Mesenchymal stem cell (in vitro differentiated cells and primary cell): ENCODE results near the gene DTNBP1.

Experiments used
- DNase-seq: peaks from one replicate; pipeline ENCODE4 v3.0.0-alpha.2; 2013
- H2AFZ ChIP-seq: one replicate; pipeline ENCODE4 v1.6.1; 2013; ENCODE audit warnings: low read depth, mild to moderate bottlenecking, control low read depth, inconsistent platforms, low read length, moderate library complexity
- H2AK5ac ChIP-seq: 2 replicates; pipeline ENCODE4 v1.6.1; 2013; ENCODE audit warnings: low read length, moderate library complexity, mild to moderate bottlenecking, inconsistent platforms; ENCODE audit not compliant: severe bottlenecking
- H2BK120ac ChIP-seq: one replicate; pipeline ENCODE4 v1.6.1; 2013; ENCODE audit warnings: low read depth, mild to moderate bottlenecking, inconsistent platforms, low read length, moderate library complexity
- H2BK12ac ChIP-seq, 2 experiments: one replicate each; pipeline ENCODE4 v1.6.1; 2013; ENCODE audit warnings: inconsistent platforms in 2 of 2, low read length in 2 of 2, mild to moderate bottlenecking in 2 of 2, moderate library complexity in 2 of 2, control low read depth in 1 of 2
- H2BK15ac ChIP-seq: one replicate; pipeline ENCODE4 v1.6.1; 2013; ENCODE audit warnings: mild to moderate bottlenecking, low read depth, inconsistent platforms; ENCODE audit not compliant: poor library complexity, severe bottlenecking
- H2BK5ac ChIP-seq: 2 replicates; pipeline ENCODE4 v1.6.1; 2013; ENCODE audit warnings: low read depth, mild to moderate bottlenecking, low read length, control low read depth, inconsistent platforms; ENCODE audit not compliant: poor library complexity, severe bottlenecking
- H3K14ac ChIP-seq, 2 experiments: one replicate each; pipeline ENCODE4 v1.6.1; 2013; ENCODE audit warnings: inconsistent platforms in 2 of 2, low read length in 2 of 2, control low read depth in 1 of 2, mild to moderate bottlenecking in 1 of 2, moderate library complexity in 1 of 2
- H3K18ac ChIP-seq, 2 experiments: one replicate each; pipeline ENCODE4 v1.6.1; 2013; ENCODE audit warnings: inconsistent platforms in 2 of 2, low read length in 2 of 2, control low read depth in 1 of 2, low read depth in 1 of 2, mild to moderate bottlenecking in 1 of 2
- H3K23ac ChIP-seq, 2 experiments: one replicate each; pipeline ENCODE4 v1.6.1; 2013; ENCODE audit warnings: inconsistent platforms in 2 of 2, low read length in 2 of 2, mild to moderate bottlenecking in 2 of 2, moderate library complexity in 2 of 2, control low read depth in 1 of 2
- H3K27ac ChIP-seq: 2 replicates; pipeline ENCODE4 v1.5.1; 2013; ENCODE audit warnings: mild to moderate bottlenecking, moderate library complexity, low read length, control low read depth, inconsistent platforms; ENCODE audit not compliant: poor library complexity, severe bottlenecking
- H3K27me3 ChIP-seq, 2 experiments: 2 replicates each; pipeline versions ENCODE4 v1.6.1 to v1.7.0; 2013; ENCODE audit warnings: low read length in 2 of 2, mild to moderate bottlenecking in 2 of 2, moderate library complexity in 2 of 2, control low read depth in 1 of 2, inconsistent platforms in 1 of 2; ENCODE audit not compliant: control insufficient read depth in 1 of 2, insufficient read depth in 1 of 2
- H3K36me3 ChIP-seq, 2 experiments: 2 replicates each; pipeline versions ENCODE4 v1.6.1 to v1.7.0; 2013; ENCODE audit warnings: low read length in 2 of 2, control low read depth in 1 of 2, inconsistent platforms in 1 of 2, low read depth in 1 of 2, mild to moderate bottlenecking in 1 of 2; ENCODE audit not compliant: insufficient read depth in 2 of 2, control insufficient read depth in 1 of 2
- H3K4ac ChIP-seq, 2 experiments: one replicate each; pipeline ENCODE4 v1.6.1; 2013; ENCODE audit warnings: inconsistent platforms in 2 of 2, low read length in 2 of 2, mild to moderate bottlenecking in 2 of 2, moderate library complexity in 2 of 2, control low read depth in 1 of 2, low read depth in 1 of 2
- H3K4me1 ChIP-seq: 2 replicates; pipeline ENCODE4 v1.6.1; 2013; ENCODE audit warnings: low read depth, low read length, control low read depth; ENCODE audit not compliant: control insufficient read depth, insufficient read depth
- H3K4me2 ChIP-seq: 2 replicates; pipeline ENCODE4 v1.6.1; 2013; ENCODE audit warnings: low read length, mild to moderate bottlenecking, inconsistent platforms; ENCODE audit not compliant: poor library complexity, severe bottlenecking
- H3K4me3 ChIP-seq, 2 experiments: 2 replicates each; pipeline versions ENCODE4 v1.5.1 to v1.7.0; 2013; ENCODE audit warnings: low read length in 2 of 2, mild to moderate bottlenecking in 2 of 2, control low read depth in 1 of 2, low read depth in 1 of 2; ENCODE audit not compliant: insufficient read depth in 1 of 2
- H3K79me1 ChIP-seq: replicated peaks from 2 replicates; pipeline ENCODE4 v1.6.1; 2013; ENCODE audit warnings: mild to moderate bottlenecking, control low read depth, low read length, inconsistent platforms; ENCODE audit not compliant: poor library complexity, severe bottlenecking
- H3K9ac ChIP-seq: 2 replicates; pipeline ENCODE4 v1.7.0; 2013; ENCODE audit warnings: mild to moderate bottlenecking, low read length, moderate library complexity
- H3K9me3 ChIP-seq: 2 replicates; pipeline ENCODE4 v1.7.0; 2013; ENCODE audit warnings: mild to moderate bottlenecking, low read length; ENCODE audit not compliant: control insufficient read depth
- H4K8ac ChIP-seq: one replicate; pipeline ENCODE4 v1.6.1; 2013; ENCODE audit warnings: inconsistent platforms, mild to moderate bottlenecking, low read length, moderate library complexity
- H4K91ac ChIP-seq: one replicate; pipeline ENCODE4 v1.6.1; 2013; ENCODE audit warnings: mild to moderate bottlenecking, low read length, inconsistent platforms
- WGBS: methylation state at CpG from one replicate; pipeline ENCODE4 v1.1.7; 2013; ENCODE audit warnings: mixed read lengths; 5-methylcytosine and 5-hydroxymethylcytosine counted together

The DTNBP1 gene

DNA sequence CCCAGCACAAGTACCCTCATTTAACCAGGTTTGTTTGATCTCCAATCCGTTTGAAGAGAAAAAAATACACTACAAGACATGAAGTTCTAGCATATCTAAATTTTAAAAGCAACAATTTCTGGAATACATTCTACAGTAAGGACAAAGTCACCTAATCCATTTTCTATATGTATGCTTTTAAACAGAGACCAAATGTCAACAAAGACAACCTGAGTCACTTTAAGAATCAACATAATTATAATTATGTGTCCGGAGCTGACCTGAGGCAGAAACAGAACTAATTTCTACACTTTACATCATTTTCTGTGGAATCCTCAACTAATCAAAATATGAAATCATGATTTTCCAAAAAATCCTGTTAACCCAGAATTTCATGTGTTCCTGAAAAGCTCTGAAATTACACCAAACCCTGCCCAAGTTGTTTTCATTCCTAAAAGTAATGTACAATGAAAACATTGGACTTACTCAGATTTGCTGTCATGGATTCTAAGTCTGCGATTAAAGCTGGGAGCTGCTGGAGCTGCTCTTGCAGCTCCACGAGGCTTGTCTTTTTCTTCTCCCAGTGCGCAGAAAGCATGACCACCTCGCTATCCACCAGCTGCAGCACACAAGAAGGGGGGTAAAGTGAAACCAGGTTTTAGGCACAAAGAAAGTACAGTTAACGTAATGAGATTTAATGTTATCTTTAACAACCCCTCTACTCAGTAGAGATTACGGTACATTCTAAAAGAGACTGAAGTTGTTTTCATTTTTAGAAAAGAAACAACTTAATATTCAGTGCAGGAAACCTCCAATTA, 35.8 kb downstream of the DTNBP1 start:
- Histone ChIP-seq H3K4ac (no peak overlapping the region), H3K14ac (no peak overlapping the region), H3K18ac (no peak overlapping the region), H3K9me3 (no peaks in the 10 kb centered on the region), H3K4me3 (peak overlapping the region in 1 of 2 experiments; percentile 36), H3K4me2 (no peak overlapping the region), H3K36me3 (peaks cover 3 to 18% of the 10 kb centered on the region in 2 experiments), H3K27ac (no peak overlapping the region), H3K9ac (peak overlapping the region; percentile 66), H3K79me1 (peaks cover 8% of the 10 kb centered on the region), H2AK5ac (no peak overlapping the region), H3K23ac (no peak overlapping the region), H2BK5ac (no peak overlapping the region), H2BK15ac (no peak overlapping the region), H3K4me1 (peaks cover 2% of the 10 kb centered on the region), H4K8ac (no peak overlapping the region), H2AFZ (no peak overlapping the region), H2BK120ac (no peak overlapping the region), H4K91ac (no peak overlapping the region), H3K27me3 (no peaks in the 10 kb centered on the region), H2BK12ac (no peak overlapping the region)
- 87% methylated on average over 5 of the region's 8 CpGs for WGBS
- DNase-seq = peak; percentile 11

DNA sequence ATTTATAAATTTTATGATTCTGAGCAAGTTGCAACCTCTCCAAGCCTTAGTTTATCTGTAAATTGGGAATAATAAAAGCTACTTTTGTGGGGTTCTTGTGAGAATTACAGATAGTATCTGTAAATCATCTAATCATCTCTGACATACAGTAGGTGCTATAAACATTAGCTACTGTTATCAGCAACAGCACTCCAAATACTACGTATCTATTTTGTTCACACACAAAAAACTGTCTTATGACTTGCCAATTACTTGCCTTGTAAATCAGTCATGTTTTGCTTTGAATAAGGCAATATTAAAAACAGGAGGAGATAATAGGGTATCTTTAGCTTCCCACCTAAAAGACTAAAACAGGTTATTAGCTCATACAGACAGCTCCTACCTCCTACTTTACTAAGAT, 36.7 kb downstream of the DTNBP1 start:
- peaks cover 8% of the 10 kb centered on the region for H3K79me1 ChIP-seq

DNA sequence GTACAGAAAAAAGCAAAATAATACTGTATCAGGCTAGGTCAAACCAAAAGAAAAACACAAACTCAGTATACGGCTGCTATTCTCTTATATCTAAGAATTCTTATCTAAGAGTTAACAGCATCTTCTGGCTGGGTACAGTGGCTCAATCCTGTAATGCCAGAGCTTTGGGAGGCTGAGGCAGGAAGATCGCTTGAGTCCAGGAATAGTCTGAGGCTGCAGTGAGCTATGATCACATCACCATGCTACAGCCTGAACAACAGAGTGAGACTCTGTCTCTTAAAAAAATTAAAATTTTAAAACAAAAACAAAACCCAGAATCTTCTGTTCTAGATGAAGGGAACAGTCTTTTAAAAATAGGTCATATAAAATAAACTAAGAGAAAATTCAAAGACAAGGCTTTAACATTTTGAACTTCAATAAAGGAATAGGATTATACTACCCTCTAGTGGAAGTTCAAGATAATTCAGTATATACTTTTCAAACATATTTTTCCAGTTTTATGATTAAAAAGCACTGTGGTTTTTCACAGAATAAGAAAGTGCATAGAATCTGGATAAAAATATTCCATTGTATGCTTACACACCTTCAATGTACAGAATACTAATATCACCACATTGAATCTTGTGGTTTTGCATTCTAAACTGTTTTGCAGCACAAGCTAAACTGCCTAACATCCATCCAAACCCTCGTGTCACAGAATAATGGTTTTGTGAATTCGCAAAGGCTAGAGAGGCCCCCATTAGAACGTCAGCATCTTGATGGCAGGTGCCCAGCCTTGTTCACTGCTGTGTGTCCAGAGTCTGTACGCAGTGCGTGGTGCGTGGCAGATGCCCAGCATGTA, 39.3 kb downstream of the DTNBP1 start:
- Histone ChIP-seq H3K4ac (peak overlapping the region in 1 of 2 experiments; percentile 70), H3K27me3 (no peaks in the 10 kb centered on the region), H3K4me2 (no peak overlapping the region), H3K36me3 (peaks cover 3 to 18% of the 10 kb centered on the region in 2 experiments), H3K23ac (no peak overlapping the region), H4K8ac (peak overlapping the region; percentile 85), H3K14ac (no peak overlapping the region), H4K91ac (peak overlapping the region; percentile 41), H2BK120ac (no peak overlapping the region), H2BK5ac (no peak overlapping the region), H3K4me3 (no peak overlapping the region), H2AK5ac (no peak overlapping the region), H3K9ac (peak overlapping the region; percentile 40), H3K4me1 (peaks cover 4% of the 10 kb centered on the region), H3K27ac (no peak overlapping the region), H3K18ac (no peak overlapping the region), H3K79me1 (peaks cover 14% of the 10 kb centered on the region), H3K9me3 (no peaks in the 10 kb centered on the region), H2BK12ac (peak overlapping the region; percentile 8 to 21), H2BK15ac (no peak overlapping the region), H2AFZ (no peak overlapping the region)
- 76% methylated on average over 7 of the region's 8 CpGs for WGBS
- DNase-seq = peak; percentile 45

More for the DNA sequence above, 36.7 kb downstream of the DTNBP1 start:
- Histone ChIP-seq H3K4me1 (peaks cover 4% of the 10 kb centered on the region), H3K18ac (no peak overlapping the region), H4K8ac (no peak overlapping the region), H3K4me2 (no peak overlapping the region), H2BK5ac (no peak overlapping the region), H2AK5ac (no peak overlapping the region), H2BK120ac (no peak overlapping the region), H3K4ac (no peak overlapping the region), H3K27me3 (no peaks in the 10 kb centered on the region), H3K14ac (no peak overlapping the region), H3K27ac (no peak overlapping the region), H2BK12ac (no peak overlapping the region), H2AFZ (no peak overlapping the region), H4K91ac (no peak overlapping the region), H3K4me3 (no peak overlapping the region), H3K23ac (no peak overlapping the region), H2BK15ac (no peak overlapping the region), H3K9me3 (no peaks in the 10 kb centered on the region), H3K36me3 (peaks cover 3 to 18% of the 10 kb centered on the region in 2 experiments), H3K9ac (no peak overlapping the region)
- DNase-seq = no peak
- 83% methylated on average over 1 of the region's 1 CpG for WGBS
